RWPE2 (cell line): ENCODE results near the gene BORCS5.
A peak's percentile ranks its signal among the peaks of the same experiment; 100 is the strongest.

ENCODE experiments used
- ATAC-seq: fragments of 200-7000 bp; cut with Tn5 transposase; 3 replicates; pipeline ENCODE4 v1.9.1; 2021; ENCODE audit warnings: low read depth
- DNase-seq: peaks from one replicate; pipeline ENCODE4 v3.0.0-alpha.2; 2020; ENCODE audit warnings: low spot score
- H3K27ac ChIP-seq: fragments of 450-650 bp; 2 replicates; pipeline ENCODE4 v1.5.1; 2017; ENCODE audit warnings: mild to moderate bottlenecking; ENCODE audit not compliant: poor library complexity, severe bottlenecking
- H3K27me3 ChIP-seq: fragments of 250-450 bp; sonication (Bioruptor Pico); 2 replicates; pipeline ENCODE4 v1.5.1; 2021; ENCODE audit warnings: mild to moderate bottlenecking, moderate library complexity; ENCODE audit not compliant: insufficient read depth, poor library complexity, severe bottlenecking
- H3K36me3 ChIP-seq: fragments of 250-450 bp; sonication (Bioruptor Pico); 2 replicates; pipeline ENCODE4 v1.5.1; 2020; ENCODE audit warnings: low read depth, mild to moderate bottlenecking, moderate library complexity
- H3K4me1 ChIP-seq: fragments of 250-450 bp; sonication (Bioruptor Pico); 2 replicates; pipeline ENCODE4 v1.5.1; 2021; ENCODE audit warnings: mild to moderate bottlenecking, moderate library complexity; ENCODE audit not compliant: insufficient read depth, poor library complexity, severe bottlenecking
- H3K4me3 ChIP-seq: fragments of 250-450 bp; sonication (Bioruptor Pico); 2 replicates; pipeline ENCODE4 v1.5.1; 2021; ENCODE audit warnings: mild to moderate bottlenecking, moderate library complexity; ENCODE audit not compliant: severe bottlenecking
- H3K9me3 ChIP-seq: fragments of 250-450 bp; sonication (Bioruptor Pico); 2 replicates; pipeline ENCODE4 v1.5.1; 2021; ENCODE audit warnings: mild to moderate bottlenecking, moderate library complexity; ENCODE audit not compliant: severe bottlenecking
- TF ChIP-seq, protein P1 (sequence below): fragments of 450-650 bp; IDR thresholded peaks from one replicate; pipeline ENCODE4 v1.5.1; 2017; ENCODE audit warnings: mild to moderate bottlenecking, moderate library complexity; ENCODE audit not compliant: poor library complexity, severe bottlenecking

The BORCS5 gene

DNA sequence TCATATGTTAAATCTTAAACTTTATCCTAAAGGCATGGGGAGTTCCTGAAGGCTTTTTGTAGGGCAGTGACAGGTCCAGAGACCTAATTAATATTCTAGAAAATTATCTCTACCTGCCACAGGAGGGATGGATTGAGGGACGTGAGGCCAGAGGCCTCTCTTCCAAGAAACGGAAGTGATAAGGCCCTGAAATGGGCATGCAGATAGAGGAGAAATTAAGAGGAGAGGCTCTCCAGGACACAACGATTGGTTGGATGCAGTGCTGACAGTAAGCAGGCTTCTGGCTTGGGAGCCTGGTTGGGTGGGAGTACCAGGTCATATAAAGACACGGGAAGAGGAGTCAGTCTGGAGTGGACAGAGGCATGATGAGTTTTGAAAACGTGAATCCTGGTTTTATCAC, 3.1 kb upstream of the BORCS5 start:
- ATAC-seq (no peak), DNase-seq (no peak)
- Histone ChIP-seq H3K9me3 (no peaks in the 10 kb centered on the region), H3K4me3 (no peak overlapping the region), H3K27ac (no peak overlapping the region), H3K4me1 (peaks cover 5% of the 10 kb centered on the region), H3K36me3 (no peaks in the 10 kb centered on the region), H3K27me3 (no peaks in the 10 kb centered on the region)
- TF ChIP-seq, protein P1, sequence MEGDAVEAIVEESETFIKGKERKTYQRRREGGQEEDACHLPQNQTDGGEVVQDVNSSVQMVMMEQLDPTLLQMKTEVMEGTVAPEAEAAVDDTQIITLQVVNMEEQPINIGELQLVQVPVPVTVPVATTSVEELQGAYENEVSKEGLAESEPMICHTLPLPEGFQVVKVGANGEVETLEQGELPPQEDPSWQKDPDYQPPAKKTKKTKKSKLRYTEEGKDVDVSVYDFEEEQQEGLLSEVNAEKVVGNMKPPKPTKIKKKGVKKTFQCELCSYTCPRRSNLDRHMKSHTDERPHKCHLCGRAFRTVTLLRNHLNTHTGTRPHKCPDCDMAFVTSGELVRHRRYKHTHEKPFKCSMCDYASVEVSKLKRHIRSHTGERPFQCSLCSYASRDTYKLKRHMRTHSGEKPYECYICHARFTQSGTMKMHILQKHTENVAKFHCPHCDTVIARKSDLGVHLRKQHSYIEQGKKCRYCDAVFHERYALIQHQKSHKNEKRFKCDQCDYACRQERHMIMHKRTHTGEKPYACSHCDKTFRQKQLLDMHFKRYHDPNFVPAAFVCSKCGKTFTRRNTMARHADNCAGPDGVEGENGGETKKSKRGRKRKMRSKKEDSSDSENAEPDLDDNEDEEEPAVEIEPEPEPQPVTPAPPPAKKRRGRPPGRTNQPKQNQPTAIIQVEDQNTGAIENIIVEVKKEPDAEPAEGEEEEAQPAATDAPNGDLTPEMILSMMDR, result no peak

DNA sequence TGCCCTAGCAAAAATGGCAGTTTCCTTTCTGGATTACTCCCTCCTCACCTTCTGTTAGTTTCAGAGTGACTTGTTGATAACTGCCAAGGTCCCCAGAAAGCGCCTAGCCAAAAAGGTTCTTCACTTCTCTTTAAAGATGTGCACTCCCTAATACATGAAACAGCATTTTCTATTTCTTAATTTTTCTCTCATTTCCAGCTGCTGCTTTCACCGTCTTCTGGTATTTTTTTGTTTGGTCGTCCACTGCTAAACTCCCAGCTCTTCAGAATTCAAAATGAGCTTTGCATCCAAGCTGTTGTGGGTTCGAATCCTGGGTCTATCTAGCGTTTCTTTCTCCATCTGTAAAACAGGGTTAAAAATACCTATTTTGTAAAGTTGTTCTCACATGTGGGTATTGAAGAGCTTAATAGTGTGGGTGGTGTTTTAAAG, 397 bp upstream of the BORCS5 start:
- peak overlapping the region; percentile 57 for H3K27ac ChIP-seq
- no peak for ATAC-seq
- no peaks in the 10 kb centered on the region for H3K4me1 ChIP-seq
- H3K27me3 ChIP-seq, result no peaks in the 10 kb centered on the region
- H3K4me3 ChIP-seq, result peak overlapping the region; percentile 74
- DNase-seq, result no peak
- TF ChIP-seq, protein P1, result no peak
- no peaks in the 10 kb centered on the region for H3K36me3 ChIP-seq
- no peaks in the 10 kb centered on the region for H3K9me3 ChIP-seq

DNA sequence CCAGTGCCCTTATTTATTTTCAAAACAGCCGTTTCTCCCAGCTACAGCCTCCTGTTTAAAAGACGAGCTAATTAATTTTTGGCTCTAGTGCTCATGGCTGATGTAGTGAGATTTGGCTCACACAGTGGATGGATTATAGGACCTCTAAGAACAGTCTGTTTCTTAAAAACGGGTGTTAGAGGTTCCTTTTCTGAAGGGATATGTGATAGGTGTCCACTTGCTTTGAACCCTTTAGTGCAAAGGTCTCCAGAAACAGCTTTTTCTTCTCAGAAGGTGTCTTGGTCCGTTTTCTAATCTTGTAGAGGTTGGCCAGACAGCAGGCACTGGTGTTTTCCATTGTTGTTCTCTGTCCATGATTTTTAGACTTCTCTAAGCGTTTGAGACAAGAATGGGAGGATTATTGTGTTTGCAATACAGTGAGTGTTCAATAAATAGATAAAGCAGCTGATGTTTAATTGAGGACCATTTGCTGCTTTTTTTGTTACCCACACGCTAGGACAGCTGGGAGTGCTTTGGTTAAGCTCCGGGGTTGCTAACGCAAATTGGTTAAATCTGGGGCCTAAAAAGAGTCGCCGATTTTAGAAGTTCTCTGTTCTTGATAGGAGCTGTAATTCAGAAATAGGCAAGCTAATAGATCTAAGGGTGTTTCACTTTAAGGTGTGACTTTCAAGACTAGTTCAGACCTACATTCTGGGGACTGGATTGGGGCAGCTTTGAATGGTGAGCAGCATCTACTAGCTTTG, 1.0 kb downstream of the BORCS5 start:
- H3K4me3 ChIP-seq, result peak overlapping the region; percentile 74
- TF ChIP-seq, protein P1, result no peak
- H3K36me3 ChIP-seq, result no peaks in the 10 kb centered on the region
- peak overlapping the region; percentile 57 for H3K27ac ChIP-seq
- DNase-seq (no peak), ATAC-seq (no peak; the same call in 2 of the 3 replicates)
- no peaks in the 10 kb centered on the region for H3K27me3 ChIP-seq
- no peaks in the 10 kb centered on the region for H3K9me3 ChIP-seq
- H3K4me1 ChIP-seq, result no peaks in the 10 kb centered on the region

DNA sequence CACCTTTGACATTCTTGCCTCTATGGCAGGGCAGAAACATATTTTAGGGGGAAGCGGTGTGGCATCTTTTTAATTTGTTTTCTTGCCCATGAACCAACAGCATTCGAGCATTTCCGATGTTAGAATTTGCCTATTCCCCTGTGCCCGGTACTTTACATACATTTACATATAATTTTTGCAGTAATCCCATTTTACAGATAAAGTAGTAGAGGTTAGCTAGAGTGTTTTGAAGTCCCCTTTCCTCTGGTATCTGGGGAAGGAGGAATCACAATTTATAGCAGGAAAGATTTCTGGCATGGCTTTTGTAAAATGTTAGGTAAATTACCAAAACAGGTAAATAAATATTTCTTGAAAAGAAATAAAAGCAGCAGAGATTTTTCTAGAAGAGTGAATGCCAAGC, 1.6 kb downstream of the BORCS5 start:
- no peaks in the 10 kb centered on the region for H3K36me3 ChIP-seq
- no peaks in the 10 kb centered on the region for H3K27me3 ChIP-seq
- no peak for DNase-seq
- H3K4me3 ChIP-seq, result no peak overlapping the region
- ATAC-seq, result no peak
- no peaks in the 10 kb centered on the region for H3K4me1 ChIP-seq
- H3K9me3 ChIP-seq, result no peaks in the 10 kb centered on the region
- TF ChIP-seq, protein P1, result no peak
- no peak overlapping the region for H3K27ac ChIP-seq

DNA sequence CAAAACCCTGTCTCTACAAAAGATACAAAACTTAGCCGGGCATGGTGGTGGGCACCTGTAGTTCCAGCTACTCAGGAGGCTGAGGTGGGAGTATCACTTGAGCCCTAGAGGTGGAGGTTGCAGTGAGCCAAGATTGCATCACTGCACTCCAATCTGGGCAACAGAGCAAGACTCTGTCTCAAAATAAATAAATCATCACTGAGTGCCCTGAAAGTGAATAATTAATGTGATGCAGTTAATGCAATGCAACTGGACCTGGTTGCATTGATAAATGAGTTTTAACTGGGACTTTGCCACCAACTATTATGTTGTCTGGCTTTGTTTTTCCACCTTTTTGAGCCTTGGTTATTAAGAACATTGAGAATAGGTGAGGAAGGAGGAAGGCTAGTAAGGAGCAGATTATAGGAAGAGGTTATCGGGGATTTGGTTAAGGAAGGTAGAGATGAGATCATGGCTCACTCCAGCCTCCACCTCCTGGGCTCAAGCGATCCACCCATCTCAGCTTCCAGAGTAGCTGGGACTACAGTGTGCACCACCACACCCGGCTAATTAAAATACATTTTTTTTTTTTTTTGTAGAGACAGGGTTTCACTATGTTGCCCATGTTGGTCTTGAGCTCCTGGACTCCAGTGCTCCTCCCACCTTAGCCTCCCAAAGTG, 8.0 kb downstream of the BORCS5 start:
- Histone ChIP-seq H3K27ac (no peak overlapping the region), H3K4me3 (no peak overlapping the region), H3K9me3 (no peaks in the 10 kb centered on the region), H3K27me3 (no peaks in the 10 kb centered on the region), H3K4me1 (no peaks in the 10 kb centered on the region), H3K36me3 (no peaks in the 10 kb centered on the region)
- ATAC-seq (no peak), DNase-seq (no peak)
- TF ChIP-seq, protein P1, result no peak
